Coronary artery (tissue), 2 donors: ENCODE data around the gene FEM1A.
"Not testable (repeated sequence)": the region's sequence is repeated elsewhere in the genome, so short reads cannot be mapped to it uniquely, and the experiment has no call there.

Experiments
- DNase-seq: peaks from one replicate; pipeline ENCODE4 v3.0.0-alpha.2; 2017; ENCODE audit warnings: low spot score
- H3K27ac ChIP-seq, 2 donors: fragments of 200-600 bp; sonication (generic); one replicate each; pipeline ENCODE4 v1.5.1; 2016 to 2019
- H3K4me3 ChIP-seq: fragments of 200-600 bp; sonication (generic); 2 replicates; pipeline ENCODE4 v1.5.1; 2016; ENCODE audit warnings: mild to moderate bottlenecking, moderate library complexity
- CTCF ChIP-seq: fragments of 200-600 bp; sonication (generic); IDR thresholded peaks from one replicate; pipeline ENCODE4 v1.5.1; 2019; ENCODE audit warnings: antibody characterized with exemption

FEM1A gene

GRCh38 chr19:4773047-4773640 is 18.4 kb upstream of the FEM1A start:
- Histone ChIP-seq H3K27ac (no peak overlapping the region), H3K4me3 (no peak overlapping the region)
- TF ChIP-seq CTCF = no peak
- DNase-seq = no peak

GRCh38 chr19:4774136-4774535 is 17.4 kb upstream of the FEM1A start:
- Histone ChIP-seq H3K4me3 (no peak overlapping the region), H3K27ac (no peak overlapping the region)
- TF ChIP-seq CTCF = no peak
- no peak for DNase-seq

GRCh38 chr19:4775627-4776152 is 15.8 kb upstream of the FEM1A start:
- no peak for DNase-seq
- TF ChIP-seq CTCF = no peak
- Histone ChIP-seq H3K27ac (no peak overlapping the region), H3K4me3 (no peak overlapping the region)

- H3K27ac ChIP-seq = no peak overlapping the region
- DNase-seq = no peak
- H3K4me3 ChIP-seq = no peak overlapping the region
- no peak for TF ChIP-seq CTCF
Observed at GRCh38 chr19:4776436-4777211, 14.9 kb upstream of the FEM1A start.

GRCh38 chr19:4778124-4778523 is 13.4 kb upstream of the FEM1A start:
- DNase-seq, H3K27ac ChIP-seq, H3K4me3 ChIP-seq: not testable (repeated sequence)

- no peak for DNase-seq
- H3K27ac ChIP-seq = no peak overlapping the region
- no peak for TF ChIP-seq CTCF
- no peak overlapping the region for H3K4me3 ChIP-seq
Observed at GRCh38 chr19:4780860-4781259, 10.7 kb upstream of the FEM1A start.

GRCh38 chr19:4781801-4782200 is 9.7 kb upstream of the FEM1A start:
- no peak overlapping the region for H3K27ac ChIP-seq
- DNase-seq = no peak
- no peak overlapping the region for H3K4me3 ChIP-seq
- no peak for TF ChIP-seq CTCF

- DNase-seq, H3K4me3 ChIP-seq, H3K27ac ChIP-seq: not testable (repeated sequence)
Observed at GRCh38 chr19:4786412-4787016, 5.0 kb upstream of the FEM1A start.

- Histone ChIP-seq H3K27ac (peak overlapping the region; percentile 74 to 96), H3K4me3 (peak overlapping the region; percentile 100)
- DNase-seq = not testable (repeated sequence)
Observed at GRCh38 chr19:4792019-4792865, 708 bp downstream of the FEM1A start.

- not testable (repeated sequence) for H3K27ac ChIP-seq, DNase-seq
- peak overlapping the region; percentile 100 for H3K4me3 ChIP-seq
Observed at GRCh38 chr19:4792866-4793195, 1.3 kb downstream of the FEM1A start.

- not testable (repeated sequence) for H3K4me3 ChIP-seq
Observed at GRCh38 chr19:4793278-4793677, 1.7 kb downstream of the FEM1A start.

More at GRCh38 chr19:4793278-4793677, 1.7 kb downstream of the FEM1A start:
- H3K27ac ChIP-seq, DNase-seq: not testable (repeated sequence)
